Mesenchymal stem cell (in vitro differentiated cells and primary cell): ENCODE measurements around the gene AFDN.

Source experiments
- DNase-seq: peaks from one replicate; pipeline ENCODE4 v3.0.0-alpha.2; 2013
- H2AFZ ChIP-seq: one replicate; pipeline ENCODE4 v1.6.1; 2013; ENCODE audit warnings: low read depth, mild to moderate bottlenecking, control low read depth, inconsistent platforms, low read length, moderate library complexity
- H2AK5ac ChIP-seq: 2 replicates; pipeline ENCODE4 v1.6.1; 2013; ENCODE audit warnings: low read length, moderate library complexity, mild to moderate bottlenecking, inconsistent platforms; ENCODE audit not compliant: severe bottlenecking
- H2BK120ac ChIP-seq: one replicate; pipeline ENCODE4 v1.6.1; 2013; ENCODE audit warnings: low read depth, mild to moderate bottlenecking, inconsistent platforms, low read length, moderate library complexity
- H2BK12ac ChIP-seq, 2 experiments: one replicate each; pipeline ENCODE4 v1.6.1; 2013; ENCODE audit warnings: inconsistent platforms in 2 of 2, low read length in 2 of 2, mild to moderate bottlenecking in 2 of 2, moderate library complexity in 2 of 2, control low read depth in 1 of 2
- H2BK15ac ChIP-seq: one replicate; pipeline ENCODE4 v1.6.1; 2013; ENCODE audit warnings: mild to moderate bottlenecking, low read depth, inconsistent platforms; ENCODE audit not compliant: poor library complexity, severe bottlenecking
- H2BK5ac ChIP-seq: 2 replicates; pipeline ENCODE4 v1.6.1; 2013; ENCODE audit warnings: low read depth, mild to moderate bottlenecking, low read length, control low read depth, inconsistent platforms; ENCODE audit not compliant: poor library complexity, severe bottlenecking
- H3K14ac ChIP-seq, 2 experiments: one replicate each; pipeline ENCODE4 v1.6.1; 2013; ENCODE audit warnings: inconsistent platforms in 2 of 2, low read length in 2 of 2, control low read depth in 1 of 2, mild to moderate bottlenecking in 1 of 2, moderate library complexity in 1 of 2
- H3K18ac ChIP-seq, 2 experiments: one replicate each; pipeline ENCODE4 v1.6.1; 2013; ENCODE audit warnings: inconsistent platforms in 2 of 2, low read length in 2 of 2, control low read depth in 1 of 2, low read depth in 1 of 2, mild to moderate bottlenecking in 1 of 2
- H3K23ac ChIP-seq, 2 experiments: one replicate each; pipeline ENCODE4 v1.6.1; 2013; ENCODE audit warnings: inconsistent platforms in 2 of 2, low read length in 2 of 2, mild to moderate bottlenecking in 2 of 2, moderate library complexity in 2 of 2, control low read depth in 1 of 2
- H3K27ac ChIP-seq: 2 replicates; pipeline ENCODE4 v1.5.1; 2013; ENCODE audit warnings: mild to moderate bottlenecking, moderate library complexity, low read length, control low read depth, inconsistent platforms; ENCODE audit not compliant: poor library complexity, severe bottlenecking
- H3K27me3 ChIP-seq, 2 experiments: 2 replicates each; pipeline versions ENCODE4 v1.6.1 to v1.7.0; 2013; ENCODE audit warnings: low read length in 2 of 2, mild to moderate bottlenecking in 2 of 2, moderate library complexity in 2 of 2, control low read depth in 1 of 2, inconsistent platforms in 1 of 2; ENCODE audit not compliant: control insufficient read depth in 1 of 2, insufficient read depth in 1 of 2
- H3K36me3 ChIP-seq, 2 experiments: 2 replicates each; pipeline versions ENCODE4 v1.6.1 to v1.7.0; 2013; ENCODE audit warnings: low read length in 2 of 2, control low read depth in 1 of 2, inconsistent platforms in 1 of 2, low read depth in 1 of 2, mild to moderate bottlenecking in 1 of 2; ENCODE audit not compliant: insufficient read depth in 2 of 2, control insufficient read depth in 1 of 2
- H3K4ac ChIP-seq, 2 experiments: one replicate each; pipeline ENCODE4 v1.6.1; 2013; ENCODE audit warnings: inconsistent platforms in 2 of 2, low read length in 2 of 2, mild to moderate bottlenecking in 2 of 2, moderate library complexity in 2 of 2, control low read depth in 1 of 2, low read depth in 1 of 2
- H3K4me1 ChIP-seq: 2 replicates; pipeline ENCODE4 v1.6.1; 2013; ENCODE audit warnings: low read depth, low read length, control low read depth; ENCODE audit not compliant: control insufficient read depth, insufficient read depth
- H3K4me2 ChIP-seq: 2 replicates; pipeline ENCODE4 v1.6.1; 2013; ENCODE audit warnings: low read length, mild to moderate bottlenecking, inconsistent platforms; ENCODE audit not compliant: poor library complexity, severe bottlenecking
- H3K4me3 ChIP-seq, 2 experiments: 2 replicates each; pipeline versions ENCODE4 v1.5.1 to v1.7.0; 2013; ENCODE audit warnings: low read length in 2 of 2, mild to moderate bottlenecking in 2 of 2, control low read depth in 1 of 2, low read depth in 1 of 2; ENCODE audit not compliant: insufficient read depth in 1 of 2
- H3K79me1 ChIP-seq: replicated peaks from 2 replicates; pipeline ENCODE4 v1.6.1; 2013; ENCODE audit warnings: mild to moderate bottlenecking, control low read depth, low read length, inconsistent platforms; ENCODE audit not compliant: poor library complexity, severe bottlenecking
- H3K9ac ChIP-seq: 2 replicates; pipeline ENCODE4 v1.7.0; 2013; ENCODE audit warnings: mild to moderate bottlenecking, low read length, moderate library complexity
- H3K9me3 ChIP-seq: 2 replicates; pipeline ENCODE4 v1.7.0; 2013; ENCODE audit warnings: mild to moderate bottlenecking, low read length; ENCODE audit not compliant: control insufficient read depth
- H4K8ac ChIP-seq: one replicate; pipeline ENCODE4 v1.6.1; 2013; ENCODE audit warnings: inconsistent platforms, mild to moderate bottlenecking, low read length, moderate library complexity
- H4K91ac ChIP-seq: one replicate; pipeline ENCODE4 v1.6.1; 2013; ENCODE audit warnings: mild to moderate bottlenecking, low read length, inconsistent platforms
- WGBS: methylation state at CpG from one replicate; pipeline ENCODE4 v1.1.7; 2013; ENCODE audit warnings: mixed read lengths; 5-methylcytosine and 5-hydroxymethylcytosine counted together

The AFDN gene

DNA sequence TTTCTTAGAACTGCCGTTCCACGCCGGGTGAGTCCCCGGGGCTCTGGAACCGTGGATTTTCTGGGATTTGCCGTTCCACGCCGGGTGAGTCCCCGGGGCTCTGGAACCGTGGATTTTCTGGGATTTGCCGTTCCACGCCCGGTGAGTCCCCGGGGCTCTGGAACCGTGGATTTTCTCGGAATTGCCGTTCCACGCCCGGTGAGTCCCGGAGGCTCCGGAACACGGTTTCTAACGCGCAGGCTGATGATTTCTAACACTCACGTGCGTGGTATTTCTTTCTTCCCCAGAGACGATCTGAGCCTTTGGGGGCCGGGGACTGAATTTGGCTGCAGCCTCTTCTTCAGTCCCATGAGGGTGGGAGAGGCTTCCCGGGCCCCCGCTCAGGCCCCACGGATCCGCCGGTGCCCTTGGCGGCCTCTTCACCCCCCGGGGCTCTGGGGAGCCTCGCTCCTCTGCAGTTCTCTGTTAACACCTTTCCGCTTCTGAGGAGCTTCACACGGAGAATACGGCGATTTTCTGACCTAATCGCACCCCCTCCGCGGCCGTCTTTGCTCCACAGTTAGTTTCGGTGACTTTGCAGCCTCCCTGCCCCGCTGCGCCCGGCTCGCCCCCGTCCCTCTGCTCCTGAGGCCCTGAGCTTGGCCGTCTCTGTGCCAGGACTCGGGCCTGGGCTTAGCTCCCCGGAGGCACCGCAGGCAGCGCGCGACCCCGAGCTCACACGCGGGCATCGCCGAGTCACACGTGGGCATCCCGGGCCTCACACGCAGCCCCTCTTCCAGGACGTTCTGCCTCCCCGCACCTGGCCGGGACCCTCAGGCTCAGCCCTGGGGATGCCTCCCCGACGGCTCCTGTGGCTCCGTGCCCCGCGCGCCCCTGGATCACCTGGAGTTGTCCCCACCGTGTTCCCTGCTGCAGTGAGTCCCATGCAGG lies 163.6 kb downstream of the AFDN start:
- Histone ChIP-seq H3K27ac (no peak overlapping the region), H3K18ac (no peak overlapping the region), H3K4ac (no peak overlapping the region), H2BK120ac (no peak overlapping the region), H3K27me3 (no peaks in the 10 kb centered on the region), H3K4me2 (no peak overlapping the region), H2BK15ac (no peak overlapping the region), H2BK12ac (peak overlapping the region in 1 of 2 experiments; percentile 56), H3K9me3 (no peaks in the 10 kb centered on the region), H3K14ac (no peak overlapping the region), H4K8ac (no peak overlapping the region), H3K4me3 (no peak overlapping the region), H2AK5ac (no peak overlapping the region), H3K4me1 (peaks cover 2% of the 10 kb centered on the region), H3K23ac (no peak overlapping the region), H3K9ac (no peak overlapping the region), H3K36me3 (no peaks in the 10 kb centered on the region), H2BK5ac (no peak overlapping the region), H4K91ac (no peak overlapping the region), H2AFZ (no peak overlapping the region), H3K79me1 (no peaks in the 10 kb centered on the region)
- no peak for DNase-seq
- WGBS: 96% methylated on average over 75 of the region's 75 CpGs

DNA sequence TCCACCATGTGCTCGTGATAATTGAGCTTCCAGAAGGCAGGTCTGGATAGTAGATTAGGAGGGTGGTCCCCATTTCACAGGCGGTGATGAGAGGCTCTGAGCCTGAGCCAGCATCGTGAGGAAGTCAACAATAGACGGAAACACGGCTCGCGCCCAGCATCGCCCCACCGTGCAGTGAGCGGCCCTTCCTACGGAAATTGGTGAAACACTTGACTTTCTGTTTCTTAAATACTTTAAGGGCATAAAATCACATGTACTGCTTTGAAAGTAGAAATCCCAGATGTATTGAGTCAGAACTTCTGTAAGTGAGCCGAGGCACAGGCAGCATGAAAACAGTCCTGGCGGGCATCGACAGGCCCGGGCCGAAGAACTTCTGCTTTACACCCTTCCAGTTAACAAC lies 166.5 kb downstream of the AFDN start:
- no peaks in the 10 kb centered on the region for H3K9me3 ChIP-seq
- no peak overlapping the region for H2BK15ac ChIP-seq
- no peak overlapping the region for H3K27ac ChIP-seq
- H3K4me1 ChIP-seq: peaks cover 2% of the 10 kb centered on the region
- H2BK5ac ChIP-seq: no peak overlapping the region
- H3K23ac ChIP-seq: no peak overlapping the region
- no peak overlapping the region for H2BK12ac ChIP-seq
- H2AK5ac ChIP-seq: no peak overlapping the region
- no peak overlapping the region for H3K9ac ChIP-seq
- H3K18ac ChIP-seq: no peak overlapping the region
- no peak overlapping the region for H3K4ac ChIP-seq
- peak overlapping the region in 1 of 2 experiments; percentile 44 for H3K4me3 ChIP-seq
- no peak overlapping the region for H4K8ac ChIP-seq
- no peak overlapping the region for H3K4me2 ChIP-seq
- H3K36me3 ChIP-seq: no peaks in the 10 kb centered on the region
- H3K27me3 ChIP-seq: peaks cover 0 to 10% of the 10 kb centered on the region in 2 experiments
- no peak overlapping the region for H3K14ac ChIP-seq
- no peak overlapping the region for H2BK120ac ChIP-seq
- H2AFZ ChIP-seq: no peak overlapping the region
- H4K91ac ChIP-seq: no peak overlapping the region
- no peaks in the 10 kb centered on the region for H3K79me1 ChIP-seq
- 86% methylated on average over 10 of the region's 16 CpGs for WGBS
- DNase-seq: no peak

DNA sequence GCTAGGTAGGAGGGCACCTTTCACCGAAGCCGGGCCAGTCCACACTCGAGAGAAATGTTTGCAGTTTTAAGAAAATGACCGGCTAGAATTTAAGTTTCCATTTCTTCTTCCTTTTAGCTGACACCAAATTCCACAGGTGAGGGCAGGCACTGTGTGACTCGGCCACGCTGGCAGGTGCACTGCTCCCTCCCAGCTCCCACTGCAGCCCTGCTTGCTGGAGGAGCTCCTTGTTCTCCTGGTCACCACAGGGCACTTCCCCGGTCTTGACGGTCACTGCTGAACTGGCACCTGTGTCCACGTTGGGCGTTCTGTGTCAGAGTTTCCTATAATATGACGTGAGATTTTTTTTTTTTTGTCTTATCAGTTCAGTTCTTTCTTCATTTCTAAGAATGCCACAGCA lies 167.1 kb downstream of the AFDN start:
- WGBS: 90% methylated on average over 7 of the region's 11 CpGs
- no peak overlapping the region for H2BK5ac ChIP-seq
- H3K23ac ChIP-seq: no peak overlapping the region
- H2AFZ ChIP-seq: no peak overlapping the region
- no peaks in the 10 kb centered on the region for H3K36me3 ChIP-seq
- H3K18ac ChIP-seq: no peak overlapping the region
- no peak overlapping the region for H3K14ac ChIP-seq
- H3K27me3 ChIP-seq: peaks cover 0 to 10% of the 10 kb centered on the region in 2 experiments
- H3K4ac ChIP-seq: no peak overlapping the region
- H2BK15ac ChIP-seq: no peak overlapping the region
- H3K9ac ChIP-seq: no peak overlapping the region
- no peak overlapping the region for H4K91ac ChIP-seq
- no peak overlapping the region for H2BK12ac ChIP-seq
- H3K4me2 ChIP-seq: no peak overlapping the region
- no peak overlapping the region for H2AK5ac ChIP-seq
- peaks cover 2% of the 10 kb centered on the region for H3K4me1 ChIP-seq
- H3K9me3 ChIP-seq: no peaks in the 10 kb centered on the region
- no peak overlapping the region for H4K8ac ChIP-seq
- DNase-seq: no peak
- H3K4me3 ChIP-seq: no peak overlapping the region
- no peaks in the 10 kb centered on the region for H3K79me1 ChIP-seq
- H3K27ac ChIP-seq: no peak overlapping the region
- H2BK120ac ChIP-seq: no peak overlapping the region

- no peak overlapping the region for H2BK120ac ChIP-seq
- no peaks in the 10 kb centered on the region for H3K36me3 ChIP-seq
- H2BK5ac ChIP-seq: no peak overlapping the region
- H4K91ac ChIP-seq: no peak overlapping the region
- peak overlapping the region; percentile 44 for H2BK15ac ChIP-seq
- no peak overlapping the region for H3K14ac ChIP-seq
- H3K4me2 ChIP-seq: no peak overlapping the region
- H3K27ac ChIP-seq: no peak overlapping the region
- no peak overlapping the region for H3K23ac ChIP-seq
- no peak overlapping the region for H2AFZ ChIP-seq
- no peak overlapping the region for H3K9ac ChIP-seq
- H3K4me3 ChIP-seq: no peak overlapping the region
- H3K4me1 ChIP-seq: no peaks in the 10 kb centered on the region
- 95% methylated on average over 12 of the region's 12 CpGs for WGBS
- no peaks in the 10 kb centered on the region for H3K79me1 ChIP-seq
- H3K9me3 ChIP-seq: no peaks in the 10 kb centered on the region
- peaks cover 0 to 17% of the 10 kb centered on the region in 2 experiments for H3K27me3 ChIP-seq
- H4K8ac ChIP-seq: no peak overlapping the region
- no peak for DNase-seq
- H3K18ac ChIP-seq: no peak overlapping the region
- H2BK12ac ChIP-seq: peak overlapping the region in 1 of 2 experiments; percentile 49
- H3K4ac ChIP-seq: no peak overlapping the region
- no peak overlapping the region for H2AK5ac ChIP-seq
Observed at GRCh38 chr6:167995302-167995701, 168.6 kb downstream of the AFDN start.
